K562 (cell line): ENCODE measurements around the gene OR56A4. TPM values are rescaled to one million over a fixed set of nuclear protein-coding genes. Genes with fewer than 3 reads are reported as not detected.

Source experiments
- ATAC-seq: fragments of 200-7000 bp; cut with Tn5 transposase; 3 replicates; pipeline ENCODE4 v1.9.1; 2020; ENCODE audit warnings: moderate library complexity
- BruUV-seq: library from RNA; stranded (reverse); fragments of 400-500 nt; replicated peaks from 2 replicates; lab custom pipeline; 2021; lab: Mats Ljungman, UMichigan
- CTCF ChIA-PET: fragments of 300-600 bp; formaldehyde crosslinking; extraction: SDS; loops from one replicate; lab custom pipeline; 2021; ENCODE audit warnings: low intra/inter-chr PET ratio; lab: Yijun Ruan, JAX
- POLR2A ChIA-PET: fragments of 300-600, 350-650 bp; sonication (Branson Sonifier 250); formaldehyde crosslinking; extraction: SDS; loops from one replicate; lab custom pipeline; 2021; ENCODE audit warnings: antibody characterized with exemption, inconsistent platforms; lab: Yijun Ruan, JAX
- DNase-seq, 4 experiments: peaks; one replicate each; pipeline versions ENCODE4 v3.0.0 to v3.0.0-alpha.2; 2011 to 2018; ENCODE audit warnings: low spot score in 3 of 4, mixed read lengths in 3 of 4; ENCODE audit errors: extremely low read depth in 1 of 4
- FAIRE-seq: peaks from 2 replicates; lab custom pipeline; 2011; peaks lifted over from hg19 to GRCh38; lab: Jason Lieb, UNC
- H2AFZ ChIP-seq: 2 replicates; pipeline ENCODE4 v1.6.0; 2011; ENCODE audit warnings: low read depth, low read length, control low read depth, inconsistent platforms
- H3K27ac ChIP-seq: fragments of 200-600 bp; 3 replicates; pipeline ENCODE4 v1.8.0; 2011; ENCODE audit warnings: low read depth, mild to moderate bottlenecking, control low read depth, inconsistent platforms, low read length, moderate library complexity, mixed read lengths; ENCODE audit errors: extremely low read depth
- H3K27me3 ChIP-seq, 2 experiments: fragments of 300-600 bp in 1 of 2; 2 replicates in 1 of 2; 3 replicates in 1 of 2; pipeline versions ENCODE4 v1.6.0 to v1.8.0; 2011; ENCODE audit warnings: inconsistent platforms in 2 of 2, low read length in 2 of 2, mild to moderate bottlenecking in 1 of 2, mixed read lengths in 1 of 2, moderate library complexity in 1 of 2; ENCODE audit not compliant: control insufficient read depth in 2 of 2, insufficient read depth in 2 of 2
- H3K36me3 ChIP-seq: fragments of 300-600 bp; 3 replicates; pipeline ENCODE4 v1.8.0; 2011; ENCODE audit warnings: mild to moderate bottlenecking, low read length, inconsistent platforms; ENCODE audit not compliant: control insufficient read depth, insufficient read depth
- H3K4me1 ChIP-seq, 2 experiments: fragments of 200-600 bp in 1 of 2; replicated peaks in 1 of 2; 2 replicates in 1 of 2; 3 replicates in 1 of 2; pipeline versions ENCODE4 v1.5.1 to v1.8.0; 2011; ENCODE audit warnings: inconsistent platforms in 2 of 2, low read length in 2 of 2, mild to moderate bottlenecking in 1 of 2, mixed read lengths in 1 of 2, moderate library complexity in 1 of 2; ENCODE audit not compliant: control insufficient read depth in 2 of 2, insufficient read depth in 2 of 2
- H3K4me2 ChIP-seq: 2 replicates; pipeline ENCODE4 v1.6.1; 2011; ENCODE audit warnings: low read length, control low read depth, inconsistent platforms, mixed read lengths; ENCODE audit not compliant: insufficient read depth
- H3K4me3 ChIP-seq: fragments of 200-600 bp; sonication (generic), shearing (Covaris generic); 2 replicates; pipeline ENCODE4 v1.5.1; 2016; ENCODE audit warnings: control low read depth, inconsistent platforms
- H3K79me2 ChIP-seq: fragments of 200-600 bp; 3 replicates; pipeline ENCODE4 v1.8.0; 2011; ENCODE audit warnings: low read length, inconsistent platforms; ENCODE audit not compliant: control insufficient read depth, insufficient read depth
- H3K9ac ChIP-seq, 2 experiments: 2 replicates each; pipeline versions ENCODE4 v1.6.0 to v1.6.1; 2011; ENCODE audit warnings: low read depth in 2 of 2, low read length in 2 of 2, control low read depth in 1 of 2, inconsistent platforms in 1 of 2, mild to moderate bottlenecking in 1 of 2, mixed read lengths in 1 of 2; ENCODE audit not compliant: insufficient read depth in 1 of 2
- H3K9me1 ChIP-seq: one replicate; pipeline ENCODE4 v1.6.0; 2011; ENCODE audit warnings: inconsistent platforms, mild to moderate bottlenecking, low read length, moderate library complexity; ENCODE audit not compliant: control insufficient read depth, insufficient read depth
- H3K9me3 ChIP-seq: replicated peaks from 2 replicates; pipeline ENCODE4 v1.5.1; 2011; ENCODE audit warnings: low read depth, low read length, inconsistent platforms; ENCODE audit not compliant: control insufficient read depth, insufficient read depth
- H4K20me1 ChIP-seq: replicated peaks from 2 replicates; pipeline ENCODE4 v1.6.1; 2011; ENCODE audit warnings: low read length, inconsistent platforms, mixed read lengths; ENCODE audit not compliant: control insufficient read depth, insufficient read depth
- FUS ChIP-seq: fragments of 200-400 bp; formaldehyde crosslinking; optimal IDR thresholded peaks from 2 replicates; pipeline ENCODE3; 2017; ENCODE audit warnings: low read depth, low read length
- SMARCE1 ChIP-seq: fragments of 450-650 bp; IDR thresholded peaks from 2 replicates; pipeline ENCODE4 v1.7.1; 2016; ENCODE audit warnings: mild to moderate bottlenecking
- THRAP3 ChIP-seq: fragments of 450-650 bp; IDR thresholded peaks from 2 replicates; pipeline ENCODE4 v1.6.1; 2016; ENCODE audit warnings: mild to moderate bottlenecking, inconsistent platforms, borderline replicate concordance
- ZBTB11 ChIP-seq, 3 experiments: fragments of 200-800 bp in 1 of 3; fragments of 250-450 bp in 1 of 3; fragments of 450-650 bp in 1 of 3; sonication (Bioruptor Pico) in 1 of 3; sonication (Bioruptor generic) in 1 of 3; formaldehyde crosslinking in 1 of 3; IDR thresholded peaks; 2 replicates each; pipeline versions ENCODE4 v1.6.1 to v1.8.0; 2016 to 2022; ENCODE audit warnings: mild to moderate bottlenecking in 2 of 3, missing genetic modification characterization in 2 of 3, missing compliant biosample characterization in 1 of 3, moderate library complexity in 1 of 3
- WGBS: fragments of 100-300 bp; shearing (Covaris generic); methylation state at CpG from one replicate; pipeline ENCODE4 v1.1.6; 2016; ENCODE audit warnings: low coverage, mixed read lengths; ENCODE audit not compliant: insufficient coverage; ENCODE audit errors: missing lambda C conversion rate; 5-methylcytosine and 5-hydroxymethylcytosine counted together
- in situ Hi-C: fragments of 300-500 bp; cut with MboI; formaldehyde crosslinking; loops from 4 replicates; pipeline ENCODE4 v1.15.0; 2018; ENCODE audit warnings: inconsistent platforms, mixed read lengths
- intact Hi-C: fragments of 100-400 bp; cut with micrococcal nuclease; formaldehyde crosslinking; loops from 2 replicates; pipeline ENCODE4 v1.14.2; 2022
- polyA plus RNA-seq, 8 experiments: library from polyadenylated mRNA; depleted of rRNA in 4 of 8; stranded (reverse) in 5 of 8; unstranded in 3 of 8; fragments of >200 nt; fragmentation: Nextera tagmentation in 2 of 8; fragmentation: Illumina TruSeq in 1 of 8; extraction: Ambion mirVana in 2 of 8; extraction: Trizol in 1 of 8; gene quantifications; 2 replicates each; pipeline versions ENCODE4 v1.2.1 to v1.2.3, GENCODE V29; 2011 to 2014; ENCODE audit warnings: inconsistent platforms in 1 of 8, missing spikeins in 1 of 8
- total RNA-seq, 7 experiments: library from RNA; depleted of rRNA in 6 of 7; stranded (reverse); fragments of >200 nt in 6 of 7; fragmentation: Illumina TruSeq in 2 of 7; extraction: Trizol in 2 of 7; gene quantifications; 2 replicates each; pipeline versions ENCODE4 v1.2.1 to v1.2.3, GENCODE V29; 2011 to 2021; ENCODE audit warnings: low replicate concordance in 1 of 7
- TF ChIP-seq, protein P1 (sequence below): sonication (generic); formaldehyde crosslinking; IDR thresholded peaks from 2 replicates; pipeline ENCODE4 v1.8.1; 2023; ENCODE audit warnings: mild to moderate bottlenecking, missing genetic modification reagents
- TF ChIP-seq, protein P2 (sequence below): IDR thresholded peaks from 2 replicates; pipeline ENCODE4 v1.6.1; 2016; ENCODE audit warnings: missing genetic modification characterization, missing compliant biosample characterization

Gene OR56A4
- total and polyA plus RNA-seq, 9 of the 15 experiments (the other 6 are each of a cell fraction or from before 2014, with no cell fraction given): not detected

DNA sequence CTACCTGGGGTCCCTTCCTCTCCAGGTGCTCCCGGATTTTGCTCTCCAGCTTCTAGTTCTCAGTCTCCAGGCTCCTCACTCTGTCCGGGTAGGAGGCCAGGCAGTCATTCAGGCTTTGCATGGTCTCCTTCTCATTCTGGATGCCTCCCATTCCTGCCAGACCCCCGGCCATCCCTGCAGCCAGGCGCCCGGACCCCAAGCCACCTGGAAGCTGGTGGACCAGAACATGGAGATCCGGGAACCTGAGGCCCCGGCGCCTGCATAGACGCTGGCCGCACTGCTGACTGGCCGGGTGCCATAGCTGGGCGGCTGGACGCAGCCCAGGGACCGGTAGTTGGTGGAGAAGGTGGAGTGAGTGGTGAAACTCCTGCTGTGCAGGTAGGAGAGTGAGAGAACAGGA is 12.0 kb downstream of the OR56A4 start:
- no TSS peak for BruUV-seq
- DNase-seq (no peak), ATAC-seq (no peak), FAIRE-seq (no peak)
- no peak overlapping the region for H3K27ac ChIP-seq
- intact Hi-C loops: no loop called here
- no peak overlapping the region for H3K4me3 ChIP-seq
- no peaks in the 10 kb centered on the region for H3K9me3 ChIP-seq
- ChIA-PET POLR2A (interaction anchor here (0.6 kb wide), 1 partner anchor 40 kb away, joined by 3 read pairs; no protein-coding TSS in a partner anchor), CTCF (interaction anchor here (0.6 kb wide), 1 partner anchor 380 kb away, joined by 4 read pairs; no protein-coding TSS in a partner anchor)
- no peaks in the 10 kb centered on the region for H3K4me1 ChIP-seq
- no peak overlapping the region for H2AFZ ChIP-seq
- WGBS: 0% methylated on average over 13 of the region's 14 CpGs
- H3K9ac ChIP-seq: no peak overlapping the region
- peaks cover 0 to 11% of the 10 kb centered on the region in 2 experiments; a peak in 1 of 5 replicates for H3K27me3 ChIP-seq
- no peak overlapping the region for H3K4me2 ChIP-seq
- no peaks in the 10 kb centered on the region for H4K20me1 ChIP-seq
- in situ Hi-C loops: no loop called here
- TF ChIP-seq, protein P1, sequence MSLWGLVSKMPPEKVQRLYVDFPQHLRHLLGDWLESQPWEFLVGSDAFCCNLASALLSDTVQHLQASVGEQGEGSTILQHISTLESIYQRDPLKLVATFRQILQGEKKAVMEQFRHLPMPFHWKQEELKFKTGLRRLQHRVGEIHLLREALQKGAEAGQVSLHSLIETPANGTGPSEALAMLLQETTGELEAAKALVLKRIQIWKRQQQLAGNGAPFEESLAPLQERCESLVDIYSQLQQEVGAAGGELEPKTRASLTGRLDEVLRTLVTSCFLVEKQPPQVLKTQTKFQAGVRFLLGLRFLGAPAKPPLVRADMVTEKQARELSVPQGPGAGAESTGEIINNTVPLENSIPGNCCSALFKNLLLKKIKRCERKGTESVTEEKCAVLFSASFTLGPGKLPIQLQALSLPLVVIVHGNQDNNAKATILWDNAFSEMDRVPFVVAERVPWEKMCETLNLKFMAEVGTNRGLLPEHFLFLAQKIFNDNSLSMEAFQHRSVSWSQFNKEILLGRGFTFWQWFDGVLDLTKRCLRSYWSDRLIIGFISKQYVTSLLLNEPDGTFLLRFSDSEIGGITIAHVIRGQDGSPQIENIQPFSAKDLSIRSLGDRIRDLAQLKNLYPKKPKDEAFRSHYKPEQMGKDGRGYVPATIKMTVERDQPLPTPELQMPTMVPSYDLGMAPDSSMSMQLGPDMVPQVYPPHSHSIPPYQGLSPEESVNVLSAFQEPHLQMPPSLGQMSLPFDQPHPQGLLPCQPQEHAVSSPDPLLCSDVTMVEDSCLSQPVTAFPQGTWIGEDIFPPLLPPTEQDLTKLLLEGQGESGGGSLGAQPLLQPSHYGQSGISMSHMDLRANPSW: no peak
- TF ChIP-seq THRAP3 (no peak), SMARCE1 (no peak), FUS (no peak), ZBTB11 (CRISPR knock-in tag; IDR thresholded peaks at IDR 0.05) (no peak)
- TF ChIP-seq, protein P2, sequence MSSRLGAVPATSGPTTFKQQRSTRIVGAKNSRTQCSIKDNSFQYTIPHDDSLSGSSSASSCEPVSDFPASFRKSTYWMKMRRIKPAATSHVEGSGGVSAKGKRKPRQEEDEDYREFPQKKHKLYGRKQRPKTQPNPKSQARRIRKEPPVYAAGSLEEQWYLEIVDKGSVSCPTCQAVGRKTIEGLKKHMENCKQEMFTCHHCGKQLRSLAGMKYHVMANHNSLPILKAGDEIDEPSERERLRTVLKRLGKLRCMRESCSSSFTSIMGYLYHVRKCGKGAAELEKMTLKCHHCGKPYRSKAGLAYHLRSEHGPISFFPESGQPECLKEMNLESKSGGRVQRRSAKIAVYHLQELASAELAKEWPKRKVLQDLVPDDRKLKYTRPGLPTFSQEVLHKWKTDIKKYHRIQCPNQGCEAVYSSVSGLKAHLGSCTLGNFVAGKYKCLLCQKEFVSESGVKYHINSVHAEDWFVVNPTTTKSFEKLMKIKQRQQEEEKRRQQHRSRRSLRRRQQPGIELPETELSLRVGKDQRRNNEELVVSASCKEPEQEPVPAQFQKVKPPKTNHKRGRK: no peak
- H3K36me3 ChIP-seq: no peaks in the 10 kb centered on the region
- no peaks in the 10 kb centered on the region for H3K79me2 ChIP-seq
- no peaks in the 10 kb centered on the region for H3K9me1 ChIP-seq
